T-helper 9 cell (primary cell): Measurements from ENCODE around the gene MAPK6.

Source experiments
- DNase-seq: peaks from one replicate; pipeline ENCODE4 v3.0.0-alpha.2; 2020

Gene MAPK6

DNA sequence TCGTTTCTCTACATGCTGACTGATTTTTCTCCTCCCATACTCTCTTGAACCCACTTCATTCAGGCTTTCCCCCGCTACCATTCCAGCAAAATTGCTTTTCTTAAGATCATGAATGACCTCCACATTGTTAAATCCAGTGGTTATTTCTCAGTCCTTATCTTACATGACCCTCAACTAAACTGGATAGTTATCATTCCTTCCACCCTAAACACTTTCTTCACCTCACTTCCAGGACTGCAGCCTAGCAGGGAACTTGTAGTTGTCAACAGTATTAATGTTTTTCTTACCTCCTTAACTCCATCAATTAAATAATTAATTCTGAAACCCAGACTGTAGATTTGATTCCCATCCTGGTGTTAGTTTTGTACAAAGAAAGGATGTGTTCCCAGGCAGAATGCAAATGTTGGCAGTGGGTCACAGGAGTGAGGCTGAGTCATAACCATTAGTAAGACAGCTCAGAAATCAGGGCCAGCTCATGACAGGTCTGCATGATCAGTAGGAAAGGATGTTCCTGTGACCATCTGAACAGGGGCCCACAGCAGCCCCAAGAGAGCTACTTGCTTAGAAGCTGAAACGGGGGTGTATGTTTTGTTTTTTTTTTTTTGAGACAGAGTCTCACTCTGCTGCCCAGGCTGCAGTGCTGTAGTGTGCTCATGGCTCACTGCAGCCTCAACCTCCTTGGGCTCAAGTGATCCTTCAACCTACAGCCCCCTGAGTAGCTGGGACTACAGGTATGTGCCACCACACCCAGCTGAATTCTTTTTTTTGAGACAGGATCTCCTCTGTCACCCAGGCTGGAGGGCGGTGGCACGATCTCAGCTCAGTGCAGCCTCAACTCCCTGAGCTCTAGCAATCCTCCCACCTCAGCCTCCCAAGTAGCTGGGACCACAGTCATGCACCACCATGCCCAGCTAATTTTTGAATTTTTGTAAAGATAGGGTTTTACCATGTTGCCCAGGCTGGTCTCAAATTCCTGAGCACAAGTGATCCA lies 84.5 kb downstream of the MAPK6 start:
- no peak for DNase-seq

DNA sequence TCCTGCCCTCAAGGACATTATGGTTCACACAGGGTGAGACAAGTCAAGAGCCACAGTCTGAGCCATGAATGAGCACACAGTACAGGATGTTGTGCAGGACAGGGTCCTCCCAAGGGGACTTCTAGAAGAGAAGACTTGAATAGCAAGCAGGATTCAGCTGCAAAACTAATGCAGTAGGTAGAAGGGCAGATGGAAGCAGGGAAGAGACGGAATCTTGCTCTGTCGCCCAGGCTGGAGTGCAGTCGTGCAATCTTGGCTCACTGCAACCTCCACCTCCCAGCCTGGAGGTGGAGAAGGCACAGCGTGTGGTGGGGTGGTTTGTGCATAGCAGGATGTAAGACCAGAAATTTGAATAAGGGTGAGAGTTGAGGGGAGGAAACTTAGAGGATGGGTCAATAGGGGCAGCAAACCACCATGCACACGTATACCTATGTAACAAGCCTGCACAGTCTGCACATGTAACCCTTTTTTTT lies 85.5 kb downstream of the MAPK6 start:
- no peak for DNase-seq

DNA sequence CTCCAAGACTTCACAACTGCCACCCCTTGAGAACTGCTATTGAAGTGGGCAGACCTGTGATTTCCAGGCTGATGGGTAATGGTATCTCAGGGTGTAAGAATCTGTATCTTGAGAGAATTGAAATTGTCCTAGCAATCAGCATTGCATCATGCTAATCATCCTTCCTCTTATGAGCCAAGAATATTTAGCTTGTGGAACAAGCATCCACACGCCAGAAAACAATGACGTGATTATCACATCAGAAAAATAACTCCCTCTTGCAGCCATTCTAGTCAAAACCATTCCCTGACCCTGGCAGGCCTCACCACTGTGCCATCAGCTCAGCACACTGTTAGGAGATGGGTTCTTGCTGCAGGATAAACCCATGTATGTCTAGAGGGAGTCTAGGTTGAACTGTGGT lies 86.8 kb downstream of the MAPK6 start:
- no peak for DNase-seq

DNA sequence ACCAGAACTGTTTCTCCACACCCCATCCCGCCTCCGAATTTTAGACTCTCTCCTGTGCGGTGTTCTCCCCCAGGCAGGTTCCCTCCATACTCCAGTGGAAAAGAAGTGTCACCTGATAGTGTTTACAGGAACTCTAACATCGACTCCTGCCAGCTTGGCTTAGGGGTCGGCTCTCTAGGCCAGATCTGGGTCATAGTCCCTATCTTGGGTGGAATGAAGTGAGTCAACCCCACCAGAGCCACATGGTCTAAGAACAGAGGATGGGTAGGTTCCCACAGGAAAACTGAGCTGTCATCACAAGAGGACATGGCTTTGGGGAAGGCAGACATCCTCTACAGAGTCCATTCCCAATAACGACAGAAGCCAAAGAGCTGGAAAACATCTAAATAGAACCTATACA lies 87.6 kb downstream of the MAPK6 start:
- DNase-seq, result no peak

GRCh38 chr15:52107238-52107637 lies 88.2 kb downstream of the MAPK6 start:
- no peak for DNase-seq

- DNase-seq, result no peak
Observed at GRCh38 chr15:52109559-52110451, 90.8 kb downstream of the MAPK6 start.

GRCh38 chr15:52111517-52112202 lies 92.6 kb downstream of the MAPK6 start:
- DNase-seq, result no peak

- DNase-seq, result peak; percentile 20
Observed at GRCh38 chr15:52112203-52112750, 93.3 kb downstream of the MAPK6 start.

GRCh38 chr15:52113235-52113634 lies 94.2 kb downstream of the MAPK6 start:
- DNase-seq, result no peak

DNA sequence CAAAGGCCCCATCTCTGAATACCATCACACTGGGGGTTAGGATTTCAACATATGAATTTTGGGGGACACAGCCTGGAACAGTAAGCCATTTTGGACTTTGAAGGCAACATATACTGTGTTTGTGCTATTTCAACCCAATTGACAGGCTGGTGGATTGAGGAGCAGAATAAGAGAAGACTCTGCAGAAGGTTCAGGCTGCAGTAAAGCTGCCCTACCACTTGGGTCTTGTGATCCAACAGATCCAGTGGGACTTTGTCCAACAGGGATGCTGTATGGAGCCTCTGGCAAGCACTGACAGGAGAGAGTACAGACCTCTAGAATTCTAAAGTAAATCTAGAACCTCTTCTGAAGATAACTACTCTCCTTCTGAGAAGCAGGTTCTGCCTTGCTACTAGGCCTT lies 94.7 kb downstream of the MAPK6 start:
- no peak for DNase-seq

DNA sequence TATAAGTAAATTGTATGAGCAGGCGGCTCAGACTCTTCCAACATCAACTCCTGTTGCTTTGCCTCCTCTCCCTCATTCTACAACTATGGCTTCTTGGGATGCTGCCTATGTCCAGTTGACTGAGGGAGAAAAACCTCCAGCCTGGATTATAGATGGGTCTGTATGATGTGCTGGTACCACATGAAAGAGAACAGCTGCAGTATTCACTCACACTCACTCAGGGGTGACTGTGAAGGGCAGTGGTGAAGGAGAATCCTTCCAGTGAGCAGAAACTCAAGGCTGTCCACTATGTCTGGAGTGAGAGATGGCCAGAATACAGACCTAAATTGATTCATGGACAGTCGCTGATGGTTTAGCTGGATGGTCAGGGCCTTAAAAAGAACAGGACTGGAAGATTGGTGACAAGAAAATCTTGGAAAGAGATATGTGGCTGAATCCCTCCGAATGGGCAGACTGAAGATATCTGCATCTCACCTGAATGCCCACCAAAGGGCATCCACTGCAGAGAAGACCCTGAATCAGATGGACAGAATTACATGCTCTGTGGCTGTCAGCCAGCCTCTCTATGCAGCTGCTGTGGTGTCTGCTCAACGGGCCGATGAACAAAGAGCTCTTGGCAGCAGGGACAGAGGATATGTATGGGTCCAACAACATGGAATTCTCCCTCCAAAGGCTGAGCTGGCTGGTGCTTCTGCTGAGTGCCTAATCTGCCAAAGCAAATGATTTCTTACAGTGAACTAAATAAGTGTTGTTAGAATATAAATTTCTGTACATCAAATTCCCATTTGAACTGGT lies 95.4 kb downstream of the MAPK6 start:
- DNase-seq, result no peak

DNA sequence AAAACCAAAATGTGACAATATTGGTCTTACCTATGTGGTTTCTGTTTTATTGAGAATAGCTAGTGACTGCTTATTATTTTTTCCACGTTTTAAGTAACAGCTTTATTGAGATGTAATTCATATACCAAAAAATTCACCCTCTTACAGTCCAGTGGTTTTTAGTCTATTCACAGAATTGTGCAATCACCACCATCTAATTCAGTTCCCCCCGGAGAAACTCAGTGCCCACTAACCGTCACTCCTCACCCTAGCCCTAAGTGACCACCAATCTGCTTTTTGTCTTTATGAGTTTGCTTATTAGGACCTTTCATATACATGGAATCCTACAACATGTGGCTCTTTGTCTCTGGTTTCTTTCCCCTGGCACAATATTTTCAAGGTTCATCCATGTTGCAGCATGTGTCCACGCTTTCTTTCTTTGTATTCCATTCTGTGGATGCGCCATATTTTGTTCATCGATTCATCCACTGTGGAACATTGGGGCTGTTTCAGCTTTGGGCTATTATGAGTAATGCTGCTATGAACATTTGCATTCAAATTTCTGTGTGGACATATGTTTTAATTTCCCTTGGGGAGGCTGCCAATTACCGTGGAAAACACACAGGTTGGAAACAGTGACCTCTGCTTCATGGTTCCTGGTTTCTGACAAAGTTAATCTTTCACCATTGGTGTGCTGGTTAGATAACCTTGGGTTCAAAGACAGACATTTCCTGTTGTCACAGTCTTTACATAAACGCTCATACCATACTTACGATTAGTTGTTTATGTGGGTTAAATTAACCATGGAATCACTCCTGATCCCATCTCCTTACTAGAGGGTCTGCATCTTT lies 96.8 kb downstream of the MAPK6 start:
- no peak for DNase-seq
